NCI-H446 treated with DMSO at 0.1 percent for 48 hours (cell line): ENCODE data around the gene FGF5.
"Not testable (repeated sequence)": the region's sequence is repeated elsewhere in the genome, so short reads cannot be mapped to it uniquely, and the experiment has no call there.

Experiments used
- DNase-seq: peaks from one replicate; lab custom pipeline; 2025; lab: John Stamatoyannopoulos, UW

The FGF5 gene

GRCh38 chr4:80295826-80296225, 29.4 kb downstream of the FGF5 start:
- no peak for DNase-seq

DNA sequence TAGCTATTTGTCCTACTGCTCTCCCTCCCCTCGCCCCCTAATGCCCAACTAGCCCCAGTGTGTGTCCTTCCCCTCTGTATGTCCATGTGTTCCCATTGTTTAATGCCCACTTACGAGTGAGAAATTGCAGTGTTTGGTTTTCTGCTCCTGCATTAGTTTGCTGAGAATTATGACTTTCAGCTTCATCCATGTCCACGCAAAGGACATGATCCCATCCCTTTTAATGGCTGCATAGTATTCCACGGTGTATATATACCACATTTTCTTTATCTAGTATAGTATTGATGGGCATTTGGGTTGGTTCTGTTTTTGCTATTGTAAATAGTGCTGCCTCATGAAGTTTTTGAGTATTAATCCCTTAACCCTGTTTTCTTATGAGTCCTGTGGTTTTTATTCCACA, 35.4 kb downstream of the FGF5 start:
- DNase-seq, result no peak

DNA sequence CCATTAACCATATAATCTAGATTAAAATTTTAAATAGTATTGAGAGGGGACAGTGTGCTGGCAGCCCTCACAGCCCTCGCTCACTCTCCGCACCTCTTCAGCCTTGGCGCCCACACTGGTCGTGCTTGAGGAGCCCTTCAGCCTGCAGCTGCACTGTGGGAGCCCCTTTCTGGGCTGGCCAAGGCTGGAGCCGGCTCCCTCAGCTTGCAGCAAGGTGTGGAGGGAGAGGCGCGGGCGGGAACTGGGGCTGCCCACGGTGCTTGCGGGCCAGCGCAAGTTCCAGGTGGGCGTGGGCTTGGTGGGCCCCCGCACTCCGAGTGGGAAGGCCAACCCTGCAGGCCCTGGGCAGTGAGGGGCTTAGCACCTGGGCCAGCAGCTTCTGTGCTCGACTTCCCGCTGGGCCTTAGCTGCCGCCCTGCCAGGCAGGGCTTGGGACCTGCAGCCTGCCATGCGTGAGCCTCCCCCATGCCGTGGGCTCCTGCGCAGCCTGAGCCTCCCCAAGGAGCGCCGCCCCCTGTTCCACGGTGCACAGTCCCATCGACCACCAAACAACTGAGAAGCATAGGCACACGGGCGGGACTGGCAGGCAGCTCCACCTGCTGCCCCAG, 36.3 kb downstream of the FGF5 start:
- DNase-seq, result no peak

DNA sequence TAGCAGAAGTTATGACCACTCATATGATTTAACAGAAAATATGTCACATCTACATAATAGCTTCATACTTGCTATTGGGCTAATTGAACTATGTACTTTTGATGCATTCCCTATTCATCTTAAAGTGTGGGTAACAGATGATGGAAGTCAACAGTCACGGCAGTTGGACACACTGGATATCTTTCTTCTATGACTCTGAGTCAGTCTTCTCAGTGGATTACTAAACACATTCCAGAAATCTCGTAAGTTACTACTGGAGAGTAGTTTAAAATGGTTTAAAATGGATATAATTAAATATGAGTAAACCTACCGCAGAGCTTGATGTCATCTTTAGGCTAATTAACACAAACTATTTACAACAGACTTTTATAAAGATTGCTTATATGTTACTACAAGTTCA, 39.0 kb downstream of the FGF5 start:
- no peak for DNase-seq

DNA sequence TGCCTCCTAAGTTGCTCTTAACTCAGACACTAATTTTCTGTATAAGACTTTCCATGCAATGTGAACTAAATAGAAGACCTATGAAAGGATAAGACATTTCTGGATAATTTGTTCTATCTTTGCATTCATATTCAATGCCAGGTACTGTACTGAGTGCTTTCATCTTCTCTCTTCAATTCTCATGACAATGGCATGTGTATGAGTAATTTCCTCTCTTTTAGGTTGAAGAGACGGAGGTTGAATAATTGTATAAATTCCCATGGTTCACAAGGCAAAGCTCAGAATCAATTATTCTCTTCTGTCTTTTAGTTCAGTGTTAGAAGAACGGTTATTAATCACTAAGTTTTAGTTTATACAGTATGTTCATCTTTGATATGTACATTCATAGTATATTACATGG, 39.8 kb downstream of the FGF5 start:
- DNase-seq, result no peak

DNA sequence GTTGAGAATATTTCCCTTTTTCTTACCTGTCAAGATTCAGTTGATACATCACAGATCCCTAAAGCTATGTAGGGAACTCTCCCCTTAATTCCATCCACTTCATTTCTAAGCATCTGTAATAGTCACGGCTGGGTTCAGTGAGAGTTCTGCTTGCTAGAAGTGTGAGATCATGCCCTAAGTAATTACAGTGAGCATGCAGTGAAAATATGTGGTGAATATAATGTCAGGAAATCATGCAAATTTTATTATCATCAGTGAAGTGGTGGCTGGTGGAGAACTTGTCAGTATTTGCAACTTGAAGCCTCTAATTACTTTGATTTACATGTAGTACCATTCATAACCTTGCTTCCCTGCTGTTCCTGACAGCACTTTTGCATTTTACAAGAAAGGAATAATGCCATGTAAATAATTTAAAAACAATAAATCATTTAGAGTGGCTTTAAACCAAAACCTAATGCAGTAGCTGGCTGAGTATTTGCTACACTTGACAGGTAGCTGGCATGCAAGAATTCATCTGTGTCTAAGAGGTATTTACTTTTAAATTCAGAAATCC, 40.8 kb downstream of the FGF5 start:
- peak; percentile 3 for DNase-seq

DNA sequence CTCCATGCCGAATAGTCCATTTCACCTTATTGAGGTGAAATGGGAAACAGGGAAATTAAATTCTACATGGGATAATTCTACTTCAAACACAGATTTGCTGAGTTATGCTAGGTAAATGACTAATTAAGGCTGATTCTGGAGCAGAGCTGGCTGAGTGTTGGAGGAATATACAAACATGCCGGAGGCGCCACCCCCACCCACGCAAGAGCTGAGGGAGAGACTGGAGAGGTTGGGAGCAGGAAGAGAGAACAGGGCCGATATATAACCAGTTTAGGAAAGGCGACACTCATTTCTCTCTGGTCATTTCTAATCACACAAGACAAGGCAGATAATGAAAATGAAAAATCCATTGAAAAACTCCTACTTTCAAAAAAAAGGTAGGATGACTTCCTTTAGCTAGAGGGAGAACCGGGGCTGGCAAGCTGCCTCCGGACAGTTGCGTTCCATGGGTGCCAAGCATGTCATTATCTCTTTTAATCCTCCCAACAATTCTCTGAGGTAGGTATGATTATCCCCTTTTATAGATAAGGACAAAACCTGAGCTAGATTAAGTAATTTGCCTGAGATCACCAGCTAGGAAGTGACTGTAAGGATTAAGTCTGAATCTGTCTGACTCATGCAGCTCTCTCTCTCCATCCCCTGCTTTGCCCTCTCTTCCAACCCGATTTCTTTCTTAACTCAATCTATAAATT, 41.5 kb downstream of the FGF5 start:
- no peak for DNase-seq

- no peak for DNase-seq
These were observed 42.0 kb downstream of the FGF5 start for GRCh38 chr4:80308466-80308822.

- no peak for DNase-seq
These were observed 43.0 kb downstream of the FGF5 start for GRCh38 chr4:80309294-80310004.

DNA sequence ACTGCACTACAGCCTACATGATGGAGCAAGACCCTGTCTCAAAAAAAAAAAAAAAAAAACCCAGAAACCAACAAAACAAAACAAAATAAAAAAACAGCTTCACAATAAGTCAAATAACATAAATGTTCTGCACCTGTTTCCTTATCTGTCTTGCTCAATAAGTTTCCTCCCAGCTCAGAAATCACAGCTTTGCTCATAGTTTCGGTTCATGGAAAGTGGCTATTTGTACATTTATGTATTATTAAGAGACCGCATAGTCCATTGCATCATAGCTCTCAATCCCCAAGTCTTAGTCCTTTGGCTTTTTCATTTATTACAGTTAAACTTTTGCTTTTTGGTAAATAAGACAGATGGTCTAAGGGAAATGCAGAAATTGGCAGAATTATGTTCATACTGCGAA, 44.7 kb downstream of the FGF5 start:
- no peak for DNase-seq

DNA sequence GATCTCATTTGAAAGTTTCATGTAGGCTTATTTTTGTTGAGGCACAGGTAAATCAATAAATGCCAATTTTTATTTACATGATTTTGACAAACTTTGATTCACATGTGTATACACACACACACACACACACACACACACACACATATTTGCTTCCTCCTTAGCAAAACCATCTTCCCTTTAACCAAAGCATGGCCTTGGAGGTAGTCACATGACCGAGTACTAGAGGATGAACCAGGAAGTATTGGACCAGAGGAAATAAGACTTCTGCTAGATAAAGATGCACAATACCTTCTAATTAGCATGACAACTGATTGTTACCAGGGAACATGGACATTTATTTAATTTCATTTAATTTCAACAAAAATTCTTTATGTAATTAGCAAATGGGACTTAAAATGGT, 45.7 kb downstream of the FGF5 start:
- no peak for DNase-seq

GRCh38 chr4:80313627-80314026, 47.2 kb downstream of the FGF5 start:
- DNase-seq, result no peak

DNA sequence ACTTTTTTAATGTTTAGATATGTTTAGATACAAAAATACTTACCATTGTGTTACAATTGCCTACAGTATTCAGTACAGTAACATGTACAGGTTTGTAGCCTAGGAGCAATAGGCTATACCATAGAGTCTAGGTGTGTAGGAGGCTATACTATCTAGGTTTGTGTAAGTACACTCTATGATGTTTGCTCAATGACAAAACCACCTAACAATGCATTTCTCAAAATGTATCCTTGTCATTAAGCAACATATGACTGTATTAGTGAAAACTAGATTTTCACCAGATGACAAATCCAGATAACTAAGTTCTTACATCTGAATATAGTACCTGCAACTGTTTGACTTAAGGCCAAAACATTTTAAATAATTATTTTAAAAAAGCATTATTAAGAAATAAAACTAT, 49.4 kb downstream of the FGF5 start:
- DNase-seq, result not testable (repeated sequence)

DNA sequence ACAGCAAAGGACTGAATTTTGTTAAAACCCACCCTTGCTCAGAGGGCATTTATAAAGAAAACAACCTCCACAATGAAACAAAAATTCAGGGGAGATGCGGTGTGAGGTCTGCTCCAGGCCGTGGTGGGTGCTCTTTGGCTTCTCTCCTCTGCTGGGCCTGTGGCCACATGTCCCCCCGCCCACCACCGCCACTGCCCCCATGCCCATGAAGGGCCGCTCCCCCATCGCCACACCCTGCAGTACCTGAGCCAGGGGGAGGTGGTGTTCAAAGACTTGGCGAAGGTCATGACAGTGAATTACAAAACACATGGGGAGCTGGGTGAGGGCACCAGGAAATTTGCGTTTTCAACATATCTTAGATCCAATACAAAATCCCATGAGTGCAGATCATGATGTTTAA, 54.9 kb downstream of the FGF5 start:
- DNase-seq, result no peak

DNA sequence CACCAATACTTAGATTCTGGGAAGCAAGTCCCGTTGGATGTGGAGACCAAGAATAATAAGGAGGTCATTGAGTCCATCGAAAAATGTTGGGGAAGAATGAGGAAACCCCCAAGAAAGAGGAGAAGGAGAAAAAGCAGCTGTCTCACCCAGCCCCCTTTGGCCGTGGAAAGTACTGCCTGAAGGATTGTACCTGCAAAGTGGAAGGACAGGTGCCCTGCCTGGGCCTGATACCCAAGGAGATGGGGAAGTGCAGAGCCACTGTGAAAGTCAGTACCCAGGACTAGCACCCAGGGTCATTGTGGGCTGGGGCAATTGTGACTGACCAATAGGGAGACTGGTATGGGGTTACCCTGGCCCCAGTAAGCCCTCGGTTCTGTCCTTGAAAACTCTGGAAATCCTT, 55.3 kb downstream of the FGF5 start:
- no peak for DNase-seq

DNA sequence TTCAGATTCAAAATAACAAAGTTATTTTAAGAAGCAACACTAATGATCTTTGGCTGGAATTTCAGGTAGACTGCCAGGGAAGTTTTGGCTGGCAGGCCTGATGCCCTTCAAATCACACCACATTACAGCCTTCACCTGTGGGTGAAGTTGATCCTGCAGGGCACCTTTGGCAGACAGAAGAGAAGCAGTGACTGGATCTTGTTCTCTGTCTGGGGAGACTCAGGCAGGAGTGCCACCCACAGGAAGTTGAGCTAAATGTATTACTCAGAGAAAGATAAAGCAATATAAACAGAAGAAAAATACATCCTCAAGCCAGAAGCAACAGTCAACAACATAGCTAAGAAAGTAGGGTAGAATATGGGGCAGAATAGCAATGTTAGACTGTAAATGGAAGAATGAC, 56.3 kb downstream of the FGF5 start:
- no peak for DNase-seq

DNA sequence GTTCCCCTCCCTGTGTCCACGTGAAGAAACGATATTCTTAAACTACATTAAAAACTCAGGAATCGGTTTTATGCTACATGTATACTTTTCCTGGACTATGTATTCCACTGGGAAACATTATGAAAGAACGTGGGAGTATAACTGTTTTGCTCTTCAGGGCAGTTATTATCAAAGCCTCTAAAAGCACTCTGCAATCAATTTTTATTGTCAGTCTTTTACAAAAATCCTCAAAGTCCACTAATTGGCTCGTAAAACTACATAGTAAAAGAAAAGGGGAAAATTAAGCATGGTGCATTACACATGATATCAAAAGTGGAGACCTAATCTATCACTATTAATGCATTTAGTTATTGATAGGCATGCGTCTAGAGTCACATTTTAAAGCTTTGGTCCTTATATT, 57.7 kb downstream of the FGF5 start:
- DNase-seq, result no peak

DNA sequence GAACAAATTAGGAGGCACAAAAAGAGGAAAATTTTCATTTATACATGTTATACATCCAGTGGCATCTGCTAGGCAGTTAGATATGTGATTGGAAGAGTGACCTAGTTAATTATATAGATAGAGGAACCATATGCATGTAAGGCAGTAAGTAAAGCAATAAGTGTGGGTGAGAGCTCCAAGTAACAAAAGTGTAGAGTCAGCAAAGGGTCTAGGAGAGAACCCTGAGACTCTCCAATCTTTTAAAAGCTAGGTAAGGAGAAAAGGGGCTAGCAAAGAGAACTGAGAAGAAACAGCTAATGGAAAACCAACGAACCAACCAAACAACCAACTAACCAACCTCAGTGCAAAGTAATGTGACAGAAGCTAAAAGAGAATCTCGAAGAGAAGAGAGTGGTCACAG, 65.2 kb downstream of the FGF5 start:
- DNase-seq, result no peak

DNA sequence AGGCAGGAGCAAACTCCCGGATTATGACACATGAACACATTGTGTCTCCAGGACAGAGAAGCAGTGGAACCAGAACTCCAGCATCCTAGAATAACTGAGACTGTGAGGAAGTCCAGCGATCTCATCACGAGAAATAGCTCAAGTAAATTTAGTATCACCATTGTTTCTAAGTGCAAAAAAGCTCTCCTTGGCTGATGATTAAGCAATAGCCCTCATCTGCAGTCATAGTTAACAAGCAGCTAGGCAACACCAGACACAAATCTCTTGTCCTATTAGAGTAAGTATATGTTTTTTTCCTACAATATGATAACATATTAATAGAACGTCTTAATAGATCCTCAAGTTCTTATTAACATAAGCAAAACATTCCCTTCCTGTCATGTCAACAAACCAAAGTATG, 66.7 kb downstream of the FGF5 start:
- DNase-seq, result no peak

DNA sequence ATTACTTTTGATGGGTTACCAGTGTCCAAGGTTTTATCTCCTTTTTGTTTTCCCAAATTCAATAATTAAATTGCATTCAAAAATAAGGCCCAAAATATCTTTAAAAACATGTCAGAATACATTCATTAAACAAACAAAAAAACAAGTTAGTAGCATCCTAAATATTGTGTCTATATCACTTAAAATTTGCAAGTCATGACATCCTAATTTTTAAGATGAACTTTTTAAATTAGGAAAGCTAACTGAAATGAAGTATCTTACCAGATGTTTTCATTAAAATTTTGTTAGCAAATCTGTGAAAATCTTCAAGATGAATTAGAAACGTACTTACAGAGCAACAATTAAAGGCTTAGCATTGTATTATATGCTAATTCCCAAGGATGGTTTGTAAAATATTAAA, 68.1 kb downstream of the FGF5 start:
- DNase-seq, result no peak

DNA sequence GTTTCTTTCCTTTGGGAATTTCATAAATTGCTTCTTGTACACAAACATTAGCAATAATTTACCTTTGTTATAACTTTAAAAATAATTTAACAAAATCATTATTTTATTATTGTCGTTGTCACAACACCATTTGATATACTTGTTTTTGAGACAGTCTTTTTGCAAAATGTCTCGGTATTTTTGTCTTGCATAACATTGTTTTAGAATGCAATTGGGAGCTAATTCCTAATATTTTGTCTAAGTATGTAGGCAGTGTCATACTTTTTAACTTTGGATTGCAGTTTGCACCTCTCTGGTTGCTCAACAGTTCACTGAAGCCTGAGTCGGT, 68.7 kb downstream of the FGF5 start:
- DNase-seq, result no peak

GRCh38 chr4:80335554-80336358, 69.3 kb downstream of the FGF5 start, which contains the start of gene CFAP299:
TSS of gene CFAP299 (plus strand) at chr4:80335730.
- peak; percentile 50 for DNase-seq

GRCh38 chr4:80336582-80336981, 70.1 kb downstream of the FGF5 start:
- no peak for DNase-seq
